Measurements from ENCODE around the gene DUOX2.

GRCh38 chr15:45089712-45090373 is 24.1 kb downstream of the DUOX2 start:
- no peak for TF ChIP-seq POLR2A (IDR thresholded peaks at IDR 0.05)
- TF ChIP-seq, protein P1, sequence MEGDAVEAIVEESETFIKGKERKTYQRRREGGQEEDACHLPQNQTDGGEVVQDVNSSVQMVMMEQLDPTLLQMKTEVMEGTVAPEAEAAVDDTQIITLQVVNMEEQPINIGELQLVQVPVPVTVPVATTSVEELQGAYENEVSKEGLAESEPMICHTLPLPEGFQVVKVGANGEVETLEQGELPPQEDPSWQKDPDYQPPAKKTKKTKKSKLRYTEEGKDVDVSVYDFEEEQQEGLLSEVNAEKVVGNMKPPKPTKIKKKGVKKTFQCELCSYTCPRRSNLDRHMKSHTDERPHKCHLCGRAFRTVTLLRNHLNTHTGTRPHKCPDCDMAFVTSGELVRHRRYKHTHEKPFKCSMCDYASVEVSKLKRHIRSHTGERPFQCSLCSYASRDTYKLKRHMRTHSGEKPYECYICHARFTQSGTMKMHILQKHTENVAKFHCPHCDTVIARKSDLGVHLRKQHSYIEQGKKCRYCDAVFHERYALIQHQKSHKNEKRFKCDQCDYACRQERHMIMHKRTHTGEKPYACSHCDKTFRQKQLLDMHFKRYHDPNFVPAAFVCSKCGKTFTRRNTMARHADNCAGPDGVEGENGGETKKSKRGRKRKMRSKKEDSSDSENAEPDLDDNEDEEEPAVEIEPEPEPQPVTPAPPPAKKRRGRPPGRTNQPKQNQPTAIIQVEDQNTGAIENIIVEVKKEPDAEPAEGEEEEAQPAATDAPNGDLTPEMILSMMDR (IDR thresholded peaks at IDR 0.05) = no peak

Data from testis (tissue), 2 donors.